Measurements from ENCODE around the gene MED27. TPM values are rescaled to one million over a fixed set of nuclear protein-coding genes. Genes with fewer than 3 reads are reported as not detected.

The MED27 gene
- total RNA-seq, 1 donor from 2014 or later, result 25.1 TPM

DNA sequence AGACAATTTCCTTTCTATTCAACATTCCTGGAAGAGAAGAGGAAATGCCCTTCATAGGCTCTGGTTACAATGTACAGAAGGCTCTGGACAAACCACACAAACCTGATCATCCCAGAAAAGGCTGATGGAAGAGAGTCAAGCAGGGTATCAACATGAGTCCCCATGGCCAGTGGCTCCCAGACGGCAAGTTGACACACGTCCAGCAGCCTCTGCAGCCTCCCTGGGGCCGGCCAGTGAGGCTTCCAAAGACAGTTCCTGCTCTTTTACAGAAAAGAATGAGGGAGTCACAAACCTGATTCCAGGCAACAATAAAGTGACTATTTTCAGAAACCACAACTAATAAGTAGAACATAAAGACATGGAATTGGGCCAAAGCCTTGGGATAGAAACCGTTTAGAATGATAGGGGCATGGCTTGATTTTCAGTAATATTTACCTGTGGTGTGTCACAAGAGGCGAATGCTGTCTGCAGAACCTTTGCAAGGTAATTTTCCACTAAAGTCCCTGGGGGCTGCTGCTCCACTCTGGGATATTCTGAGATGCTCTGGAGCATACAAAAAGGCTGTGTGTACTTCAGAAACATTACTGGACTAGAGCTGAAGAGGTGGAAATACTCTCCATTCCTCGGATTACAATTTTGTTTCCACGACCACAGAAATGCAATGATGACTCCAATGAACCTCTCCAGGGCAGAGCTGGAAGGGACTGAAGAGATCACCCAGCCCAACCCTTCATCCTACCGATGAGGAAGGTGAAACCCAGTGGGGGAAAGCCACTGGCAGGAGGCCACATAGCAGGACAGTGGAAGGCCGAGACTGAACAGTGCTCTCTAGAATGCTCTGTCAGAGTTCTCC is 10.4 kb downstream of the MED27 start:
- DNase-seq (ENCODE audit: low spot score, unreplicated experiment), result no peak
- TF ChIP-seq, protein P1, sequence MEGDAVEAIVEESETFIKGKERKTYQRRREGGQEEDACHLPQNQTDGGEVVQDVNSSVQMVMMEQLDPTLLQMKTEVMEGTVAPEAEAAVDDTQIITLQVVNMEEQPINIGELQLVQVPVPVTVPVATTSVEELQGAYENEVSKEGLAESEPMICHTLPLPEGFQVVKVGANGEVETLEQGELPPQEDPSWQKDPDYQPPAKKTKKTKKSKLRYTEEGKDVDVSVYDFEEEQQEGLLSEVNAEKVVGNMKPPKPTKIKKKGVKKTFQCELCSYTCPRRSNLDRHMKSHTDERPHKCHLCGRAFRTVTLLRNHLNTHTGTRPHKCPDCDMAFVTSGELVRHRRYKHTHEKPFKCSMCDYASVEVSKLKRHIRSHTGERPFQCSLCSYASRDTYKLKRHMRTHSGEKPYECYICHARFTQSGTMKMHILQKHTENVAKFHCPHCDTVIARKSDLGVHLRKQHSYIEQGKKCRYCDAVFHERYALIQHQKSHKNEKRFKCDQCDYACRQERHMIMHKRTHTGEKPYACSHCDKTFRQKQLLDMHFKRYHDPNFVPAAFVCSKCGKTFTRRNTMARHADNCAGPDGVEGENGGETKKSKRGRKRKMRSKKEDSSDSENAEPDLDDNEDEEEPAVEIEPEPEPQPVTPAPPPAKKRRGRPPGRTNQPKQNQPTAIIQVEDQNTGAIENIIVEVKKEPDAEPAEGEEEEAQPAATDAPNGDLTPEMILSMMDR (IDR thresholded peaks at IDR 0.05; ENCODE audit: unreplicated experiment), result no peak
- Mint-ChIP-seq H3K27me3 (no peaks in the 10 kb centered on the region), H3K4me1 (ENCODE audit: low read depth) (no peaks in the 10 kb centered on the region), H3K36me3 (ENCODE audit: insufficient read depth) (peaks cover 7% of the 10 kb centered on the region), H3K27ac (no peak overlapping the region), H3K9me3 (ENCODE audit: low read depth) (no peaks in the 10 kb centered on the region), H3K4me3 (ENCODE audit: low read depth) (no peak overlapping the region)

DNA sequence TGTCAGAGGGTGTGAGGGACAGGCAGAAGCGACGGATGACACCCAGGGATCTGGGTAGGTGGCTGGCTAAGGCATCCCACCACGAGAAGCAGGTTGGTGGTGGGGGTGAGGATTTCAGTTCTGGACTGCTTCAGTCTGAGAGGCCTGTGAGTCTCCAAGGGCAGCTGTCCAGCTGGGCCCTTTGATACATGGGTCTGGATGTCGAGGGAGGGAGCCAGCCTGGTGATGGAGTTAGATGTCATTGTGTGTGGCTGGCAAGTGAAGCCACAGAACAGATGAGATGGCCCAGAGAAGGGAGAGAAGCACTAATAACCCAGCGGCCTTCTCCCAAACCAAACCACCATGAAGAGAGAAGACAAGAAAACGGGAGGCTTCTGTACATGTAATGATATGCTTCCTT is 11.1 kb downstream of the MED27 start:
- TF ChIP-seq, protein P1 (IDR thresholded peaks at IDR 0.05; ENCODE audit: unreplicated experiment), result no peak
- H3K27me3 Mint-ChIP-seq, result no peaks in the 10 kb centered on the region
- H3K27ac Mint-ChIP-seq, result no peak overlapping the region
- no peak overlapping the region for H3K4me3 Mint-ChIP-seq (ENCODE audit: low read depth)
- H3K4me1 Mint-ChIP-seq (ENCODE audit: low read depth), result no peaks in the 10 kb centered on the region
- H3K9me3 Mint-ChIP-seq (ENCODE audit: low read depth), result no peaks in the 10 kb centered on the region
- peaks cover 7% of the 10 kb centered on the region for H3K36me3 Mint-ChIP-seq (ENCODE audit: insufficient read depth)
- no peak for DNase-seq (ENCODE audit: low spot score, unreplicated experiment)

DNA sequence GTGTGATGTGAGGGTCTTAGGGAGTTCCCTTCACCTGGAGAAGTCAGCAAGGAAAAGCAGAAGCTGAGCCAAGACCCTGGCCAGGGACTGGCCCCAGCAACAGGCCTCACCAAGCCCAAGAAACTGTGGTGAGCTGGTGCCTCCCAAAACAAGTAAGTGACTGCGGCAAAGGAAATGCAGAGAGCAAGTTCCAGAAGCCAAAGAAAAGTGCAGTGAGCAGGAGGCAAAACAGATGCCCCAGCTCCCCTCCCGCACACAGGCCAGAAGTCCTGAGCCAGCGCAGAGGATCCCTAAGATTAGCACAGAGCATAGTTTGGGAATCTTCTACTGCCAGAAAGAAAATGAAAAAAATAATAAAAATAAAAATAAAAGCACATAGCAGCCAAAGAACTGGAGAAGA is 13.2 kb downstream of the MED27 start:
- Mint-ChIP-seq H3K36me3 (ENCODE audit: insufficient read depth) (peaks cover 4% of the 10 kb centered on the region), H3K4me3 (ENCODE audit: low read depth) (no peak overlapping the region), H3K27ac (no peak overlapping the region), H3K9me3 (ENCODE audit: low read depth) (no peaks in the 10 kb centered on the region), H3K4me1 (ENCODE audit: low read depth) (no peaks in the 10 kb centered on the region), H3K27me3 (no peaks in the 10 kb centered on the region)
- TF ChIP-seq, protein P1 (IDR thresholded peaks at IDR 0.05; ENCODE audit: unreplicated experiment), result no peak
- DNase-seq (ENCODE audit: low spot score, unreplicated experiment), result no peak

DNA sequence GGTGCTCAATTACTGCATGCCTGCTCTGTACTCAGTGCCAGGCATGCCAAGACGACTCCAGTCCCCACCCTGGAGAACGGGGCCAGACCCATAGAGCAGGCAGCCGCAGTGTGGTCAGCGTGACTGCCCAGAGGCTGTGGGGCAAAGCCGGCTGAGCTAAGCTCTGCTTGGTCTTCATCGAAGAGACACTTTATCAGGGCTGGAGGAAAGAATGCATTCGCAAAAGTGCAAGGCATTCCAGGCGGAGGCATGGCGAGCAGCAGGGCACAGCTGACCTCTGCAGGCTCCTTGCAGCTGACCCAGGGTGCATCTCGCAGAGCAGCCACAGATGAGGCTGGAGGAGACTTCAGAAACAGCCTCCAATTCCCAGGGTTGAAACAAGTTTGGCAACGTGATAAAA is 13.6 kb downstream of the MED27 start:
- no peak overlapping the region for H3K4me3 Mint-ChIP-seq (ENCODE audit: low read depth)
- H3K27ac Mint-ChIP-seq, result no peak overlapping the region

DNA sequence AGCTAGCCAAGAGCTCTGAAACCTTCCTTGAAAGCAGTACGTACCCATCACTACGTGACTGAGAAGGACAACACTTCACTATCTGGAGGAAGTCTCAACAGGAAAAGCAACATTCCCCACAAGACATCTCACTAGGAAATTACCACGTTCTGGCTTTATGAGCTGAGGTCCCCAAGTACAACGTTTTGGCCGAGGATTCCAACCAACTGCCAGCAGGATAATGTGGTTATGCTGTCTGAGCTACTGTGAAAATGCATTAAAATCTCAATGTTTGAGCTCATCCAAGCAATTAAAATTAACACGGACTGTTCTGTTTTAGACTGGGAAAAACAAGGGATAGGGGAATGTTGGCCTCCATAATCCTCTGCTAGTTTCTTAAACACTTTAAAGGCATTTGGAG is 16.4 kb downstream of the MED27 start:
- no peaks in the 10 kb centered on the region for H3K4me1 Mint-ChIP-seq (ENCODE audit: low read depth)
- H3K27me3 Mint-ChIP-seq, result no peaks in the 10 kb centered on the region
- DNase-seq (ENCODE audit: low spot score, unreplicated experiment), result no peak
- TF ChIP-seq, protein P1 (IDR thresholded peaks at IDR 0.05; ENCODE audit: unreplicated experiment), result no peak
- H3K4me3 Mint-ChIP-seq (ENCODE audit: low read depth), result no peak overlapping the region
- H3K9me3 Mint-ChIP-seq (ENCODE audit: low read depth), result no peaks in the 10 kb centered on the region
- peaks cover 7% of the 10 kb centered on the region for H3K36me3 Mint-ChIP-seq (ENCODE audit: insufficient read depth)
- no peak overlapping the region for H3K27ac Mint-ChIP-seq

More for the DNA sequence above, 13.6 kb downstream of the MED27 start:
- no peaks in the 10 kb centered on the region for H3K9me3 Mint-ChIP-seq (ENCODE audit: low read depth)
- no peaks in the 10 kb centered on the region for H3K27me3 Mint-ChIP-seq
- TF ChIP-seq, protein P1 (IDR thresholded peaks at IDR 0.05; ENCODE audit: unreplicated experiment), result no peak
- H3K4me1 Mint-ChIP-seq (ENCODE audit: low read depth), result no peaks in the 10 kb centered on the region
- peaks cover 4% of the 10 kb centered on the region for H3K36me3 Mint-ChIP-seq (ENCODE audit: insufficient read depth)
- no peak for DNase-seq (ENCODE audit: low spot score, unreplicated experiment)

Data from progenitor cell of endocrine pancreas (in vitro differentiated cells).